IPS-NIHi7 (cell line): Measurements from ENCODE around the gene ANGPTL8.

Experiments
- DNase-seq: peaks from one replicate; pipeline ENCODE4 v3.0.0; 2012; ENCODE audit warnings: mixed read lengths; ENCODE audit errors: extremely low spot score

Gene ANGPTL8

GRCh38 chr19:11239377-11240000, at the start of gene ANGPTL8:
Gene ANGPTL8 (plus strand): TSS chr19:11239619. CDS start chr19:11239638, 19 bp downstream.
- no peak for DNase-seq

GRCh38 chr19:11190501-11190900, 48.9 kb upstream of the ANGPTL8 start:
- no peak for DNase-seq

- peak; percentile 56 for DNase-seq
Observed at GRCh38 chr19:11191273-11191755, 48.1 kb upstream of the ANGPTL8 start.

GRCh38 chr19:11191934-11192333, 47.5 kb upstream of the ANGPTL8 start:
- DNase-seq = no peak

- no peak for DNase-seq
Observed at GRCh38 chr19:11192957-11193939, 46.2 kb upstream of the ANGPTL8 start.

GRCh38 chr19:11194173-11194572, 45.2 kb upstream of the ANGPTL8 start:
- no peak for DNase-seq

GRCh38 chr19:11194656-11195558, 44.5 kb upstream of the ANGPTL8 start:
- DNase-seq = no peak

GRCh38 chr19:11195681-11196080, 43.7 kb upstream of the ANGPTL8 start:
- no peak for DNase-seq

- peak; percentile 77 for DNase-seq
Observed at GRCh38 chr19:11196406-11197287, 42.8 kb upstream of the ANGPTL8 start.

- DNase-seq = peak; percentile 99
Observed at GRCh38 chr19:11197291-11198174, 41.9 kb upstream of the ANGPTL8 start, which contains the start of gene KANK2. Gene KANK2 (minus strand): TSS chr19:11197545. CDS start chr19:11194511, 3,034 bp downstream.

- no peak for DNase-seq
Observed at GRCh38 chr19:11198175-11198534, 41.3 kb upstream of the ANGPTL8 start.

- no peak for DNase-seq
Observed at GRCh38 chr19:11198769-11199424, 40.5 kb upstream of the ANGPTL8 start.

GRCh38 chr19:11199517-11199916, 39.9 kb upstream of the ANGPTL8 start:
- DNase-seq = no peak

- DNase-seq = no peak
Observed at GRCh38 chr19:11200015-11200574, 39.3 kb upstream of the ANGPTL8 start.

GRCh38 chr19:11200931-11201330, 38.5 kb upstream of the ANGPTL8 start:
- DNase-seq = no peak

GRCh38 chr19:11201791-11202190, 37.6 kb upstream of the ANGPTL8 start:
- DNase-seq = no peak

- no peak for DNase-seq
Observed at GRCh38 chr19:11202488-11203193, 36.8 kb upstream of the ANGPTL8 start.
